HG03575 (cell line): ENCODE results near the gene TMEM131L.

Experiments used
- ATAC-seq: cut with Tn5 transposase; IDR thresholded peaks from one replicate; pipeline ENCODE4 v1.9.1; 2021; ENCODE audit not compliant: unreplicated experiment, insufficient number of reproducible peaks, low FRiP score; ENCODE audit errors: extremely low read depth

Gene TMEM131L

DNA sequence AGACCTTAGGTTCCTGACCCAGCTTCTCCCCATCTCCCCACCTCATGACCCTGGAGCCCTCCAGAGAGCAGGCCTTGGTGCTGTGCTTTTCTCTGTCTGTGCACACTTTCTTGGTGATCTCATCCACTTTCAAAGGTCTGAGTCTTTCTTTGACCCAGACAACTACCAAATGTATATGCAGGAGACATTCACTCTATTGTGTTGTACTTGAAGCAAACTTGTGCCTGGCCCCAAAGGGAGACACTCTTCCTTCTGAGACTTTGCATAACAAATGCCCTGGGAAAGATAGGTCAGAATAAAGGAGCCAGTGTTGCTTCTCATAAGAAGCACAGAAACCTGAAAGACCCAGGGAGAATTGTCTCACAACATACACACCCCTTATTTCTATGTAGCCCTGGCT lies 163.6 kb downstream of the TMEM131L start:
- ATAC-seq, result no peak

GRCh38 chr4:153634738-153635353 lies 168.7 kb downstream of the TMEM131L start:
- ATAC-seq, result no peak

- ATAC-seq, result no peak
Observed at GRCh38 chr4:153635846-153636245, 169.7 kb downstream of the TMEM131L start.

DNA sequence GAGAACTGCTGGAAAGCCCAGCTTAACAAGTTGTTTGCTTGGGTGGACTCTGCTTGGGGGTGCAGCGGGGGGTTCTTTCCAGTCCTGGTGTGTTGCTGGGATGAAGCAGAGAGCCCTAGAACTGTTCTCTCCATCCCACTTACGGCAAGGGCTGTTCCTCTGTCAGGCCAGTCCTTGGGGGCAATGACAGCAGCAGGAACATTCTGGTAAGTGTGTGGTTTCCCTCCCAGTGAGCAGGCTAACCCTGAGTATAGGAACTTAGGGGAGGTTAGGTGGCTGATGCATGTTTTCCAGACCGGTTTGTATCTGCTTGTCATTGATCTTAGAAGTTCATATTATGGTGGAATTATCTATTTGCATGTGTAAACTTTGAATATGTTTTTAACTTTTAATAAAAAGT lies 171.0 kb downstream of the TMEM131L start:
- ATAC-seq, result no peak

DNA sequence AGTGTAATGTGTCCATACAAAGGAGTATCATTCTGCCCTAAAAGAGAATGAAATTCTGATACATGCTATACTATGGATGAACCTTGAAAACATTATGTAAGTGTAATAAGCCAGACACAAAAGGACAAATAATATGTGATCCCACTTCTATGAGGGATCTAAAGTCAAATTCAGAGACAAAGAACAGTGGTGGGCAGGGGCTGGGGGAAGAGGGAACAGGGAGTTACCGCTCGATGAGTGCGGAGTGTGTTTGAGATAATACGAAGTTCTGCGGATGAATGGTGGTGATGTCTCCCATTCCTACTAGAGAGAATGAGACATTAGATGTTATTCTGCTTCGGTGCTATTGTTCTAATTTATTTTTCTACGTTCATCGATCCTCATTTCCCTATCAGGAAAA lies 171.9 kb downstream of the TMEM131L start:
- ATAC-seq, result no peak

GRCh38 chr4:153638999-153639398 lies 172.8 kb downstream of the TMEM131L start:
- ATAC-seq, result no peak

- no peak for ATAC-seq
Observed at GRCh38 chr4:153639833-153640802, 174.0 kb downstream of the TMEM131L start.

GRCh38 chr4:153641532-153641931 lies 175.4 kb downstream of the TMEM131L start:
- ATAC-seq, result no peak

- peak; percentile 88 for ATAC-seq
Observed at GRCh38 chr4:153643406-153644383, 177.5 kb downstream of the TMEM131L start.

DNA sequence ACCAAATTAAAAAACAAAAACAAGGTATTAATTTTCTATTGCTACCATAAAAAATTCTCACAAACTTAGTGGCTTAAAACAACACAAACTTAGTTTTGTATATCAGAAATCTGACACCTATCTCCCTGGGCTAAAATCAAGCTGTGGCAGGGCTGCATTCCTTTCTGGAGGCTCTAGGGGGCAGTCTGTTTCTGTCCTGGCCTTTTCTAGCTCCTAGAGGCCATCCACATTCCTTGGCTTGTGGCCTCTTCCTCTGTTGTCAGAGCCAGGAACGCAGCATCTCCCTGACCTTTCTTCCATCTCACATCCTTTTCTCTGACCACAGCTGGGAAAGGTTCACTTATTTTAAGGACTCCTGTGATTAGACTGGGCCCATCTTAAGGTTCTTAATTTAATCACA lies 179.0 kb downstream of the TMEM131L start:
- ATAC-seq, result no peak

DNA sequence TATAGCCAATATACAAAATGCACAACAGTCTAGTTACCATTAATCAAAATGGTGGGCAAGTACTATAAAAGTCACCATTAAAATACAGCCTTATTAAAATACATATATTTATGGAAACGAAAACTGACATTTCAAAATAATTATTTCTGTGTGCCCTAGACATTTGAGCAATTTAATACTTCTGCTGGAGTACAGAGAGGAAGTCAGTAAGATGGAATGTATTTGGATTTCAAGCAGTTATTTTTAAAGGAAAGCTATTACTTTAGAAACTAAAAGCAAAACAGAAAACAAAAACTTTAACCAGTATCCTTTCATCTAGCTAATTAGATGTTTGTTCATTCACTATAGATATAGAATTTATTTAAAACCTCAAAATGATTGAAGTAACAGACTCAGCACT lies 180.1 kb downstream of the TMEM131L start:
- ATAC-seq, result no peak

- ATAC-seq, result no peak
Observed at GRCh38 chr4:153646978-153647377, 180.8 kb downstream of the TMEM131L start.

DNA sequence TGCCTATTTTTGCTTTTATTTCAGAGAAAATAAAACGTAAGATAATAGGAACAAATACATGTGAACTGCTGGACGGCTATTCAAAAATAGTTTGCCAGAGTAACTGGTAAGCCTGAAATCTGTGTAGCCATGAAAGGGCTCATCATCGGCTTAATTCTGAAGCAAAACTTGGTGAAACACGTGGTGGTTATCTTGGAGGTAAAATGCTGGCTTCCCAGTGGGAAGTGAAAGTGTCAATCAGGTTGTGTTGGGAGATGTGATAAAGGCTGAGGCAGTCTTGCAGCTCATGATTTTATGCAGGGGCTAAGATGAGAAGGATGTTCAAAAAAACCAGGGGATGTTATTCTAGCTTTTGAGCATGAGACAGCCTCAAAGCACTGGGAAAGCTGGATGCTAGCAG lies 181.8 kb downstream of the TMEM131L start:
- ATAC-seq, result no peak

GRCh38 chr4:153649572-153649991 lies 183.4 kb downstream of the TMEM131L start:
- ATAC-seq, result no peak

- ATAC-seq, result no peak
Observed at GRCh38 chr4:153651116-153651515, 185.0 kb downstream of the TMEM131L start.

DNA sequence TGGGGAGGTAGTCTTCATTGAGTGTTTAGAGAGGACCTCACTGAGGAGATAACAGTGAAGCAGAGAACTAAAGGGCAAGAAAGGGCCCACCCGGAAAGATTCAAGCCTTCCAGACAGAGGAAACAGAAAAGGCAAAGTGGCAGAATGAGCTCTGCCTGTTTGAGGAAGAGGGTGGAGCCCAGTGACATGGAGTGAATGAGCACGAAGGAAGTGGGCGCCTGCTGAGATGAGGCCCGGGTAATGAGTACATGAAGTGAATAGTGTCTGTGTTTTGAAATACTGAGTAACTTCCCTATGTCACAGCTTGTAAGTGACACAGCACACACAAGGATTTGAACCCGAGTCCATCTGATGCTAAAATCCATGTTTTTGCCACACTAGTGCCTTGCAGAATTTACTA lies 185.4 kb downstream of the TMEM131L start:
- ATAC-seq, result no peak

DNA sequence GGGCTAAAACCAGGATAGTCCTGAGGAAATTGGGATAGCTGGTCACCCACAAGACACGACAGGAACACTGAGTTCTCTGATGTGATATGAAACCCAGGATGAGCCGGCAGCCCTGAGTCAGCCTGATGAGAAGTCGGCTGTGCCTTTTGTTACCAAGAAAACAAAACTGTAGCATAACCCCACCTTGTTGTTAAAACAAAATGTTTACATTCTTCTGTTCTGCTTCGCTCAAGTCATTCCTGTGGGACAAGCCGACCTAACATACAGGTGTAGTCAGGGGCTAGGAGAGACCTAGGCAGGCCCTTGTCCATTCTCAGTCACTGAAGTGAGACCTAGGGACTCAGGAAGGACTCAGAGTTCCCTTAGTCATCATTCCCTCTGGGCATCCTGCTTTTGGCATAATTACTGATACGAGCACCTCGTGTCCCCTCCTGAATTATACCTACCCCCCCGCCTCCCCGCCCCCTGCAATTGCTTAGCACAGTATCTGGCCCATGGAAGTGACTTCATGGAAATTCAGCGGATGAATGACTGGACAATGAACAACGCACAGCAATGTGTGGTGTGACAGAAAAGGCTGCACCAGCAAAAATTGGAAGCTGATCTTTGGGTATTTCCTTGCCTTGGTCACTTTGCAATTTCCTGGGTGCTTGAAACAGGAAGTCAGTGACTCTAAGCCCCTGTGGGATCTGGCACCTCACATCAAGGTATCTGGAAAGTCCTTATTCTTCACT lies 186.1 kb downstream of the TMEM131L start:
- ATAC-seq, result no peak

GRCh38 chr4:153655002-153655541 lies 188.9 kb downstream of the TMEM131L start:
- ATAC-seq, result no peak
